ENCODE data around the gene GHRHR.

The GHRHR gene

DNA sequence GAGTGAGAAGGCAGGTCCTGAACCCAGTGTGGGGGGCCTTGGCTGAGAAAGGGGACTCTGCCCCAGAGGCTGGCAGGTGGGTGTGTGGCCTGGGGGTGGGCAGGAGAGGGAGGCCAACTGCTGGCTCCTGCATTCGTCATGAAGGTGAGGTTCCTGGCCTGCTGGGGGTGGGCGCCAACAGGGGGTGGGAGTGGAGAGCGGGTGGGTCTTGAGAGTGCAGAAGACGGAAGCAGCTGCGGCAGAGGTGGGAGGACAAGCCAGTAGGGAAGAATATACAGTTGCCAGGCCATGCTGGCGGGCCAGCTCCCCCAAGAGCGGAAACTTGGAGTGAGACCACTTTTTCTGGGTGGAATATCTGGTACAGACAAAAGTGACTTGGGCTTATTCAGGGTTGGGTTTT is 23.4 kb downstream of the GHRHR start:
- no peak for DNase-seq

DNA sequence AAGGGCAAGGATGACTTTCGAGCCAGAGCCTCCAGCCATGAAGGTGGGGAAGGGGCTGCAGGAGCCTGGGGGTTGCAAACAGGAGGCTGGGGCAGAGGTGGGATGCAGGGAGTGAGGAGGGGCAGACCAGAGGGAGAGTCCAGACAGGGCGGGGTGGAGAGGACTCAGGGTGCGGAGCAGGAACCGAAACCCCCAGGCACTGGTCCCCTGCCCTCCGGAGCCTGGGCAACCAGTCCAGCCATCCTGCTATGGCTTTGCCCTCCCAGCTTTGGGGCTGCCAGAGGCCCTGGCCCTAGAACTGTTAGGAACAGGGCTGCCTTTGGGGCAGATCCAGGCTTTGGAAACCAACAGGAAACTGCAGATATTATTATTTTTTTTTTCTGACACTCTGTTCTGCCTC is 24.2 kb downstream of the GHRHR start:
- no peak for DNase-seq

DNA sequence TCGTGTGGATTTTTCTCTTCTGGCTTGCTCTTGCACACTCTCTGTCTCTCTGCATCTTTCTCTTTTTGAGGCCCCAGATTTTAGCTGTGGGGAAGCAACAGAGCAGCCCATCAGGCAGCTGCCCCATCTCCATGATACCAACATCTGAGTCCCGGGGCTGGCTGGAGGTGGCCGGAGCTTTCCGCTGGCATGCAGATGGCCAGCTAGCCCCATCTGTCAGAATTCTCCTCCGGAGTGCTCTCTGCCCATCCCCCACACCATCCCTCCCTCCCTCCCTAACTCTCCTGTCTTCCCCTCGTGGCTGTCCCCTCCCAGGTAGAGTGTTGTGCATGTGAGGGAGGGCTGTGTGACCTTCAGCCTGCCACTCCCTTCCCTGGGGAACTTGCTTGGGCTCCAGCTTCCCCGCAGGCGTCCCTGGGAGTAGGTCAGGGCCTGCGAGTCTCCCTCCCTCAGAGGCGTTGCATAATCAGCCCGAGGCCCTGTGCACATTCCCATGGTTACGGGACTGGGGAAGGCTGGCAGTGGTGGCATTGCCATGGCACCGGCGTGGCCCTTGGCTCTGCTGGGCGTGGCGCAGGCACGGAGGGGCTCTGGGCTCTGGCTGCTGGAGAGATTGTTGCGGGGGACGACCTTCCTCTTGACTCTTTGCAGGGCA is 24.7 kb downstream of the GHRHR start:
- no peak for DNase-seq

DNA sequence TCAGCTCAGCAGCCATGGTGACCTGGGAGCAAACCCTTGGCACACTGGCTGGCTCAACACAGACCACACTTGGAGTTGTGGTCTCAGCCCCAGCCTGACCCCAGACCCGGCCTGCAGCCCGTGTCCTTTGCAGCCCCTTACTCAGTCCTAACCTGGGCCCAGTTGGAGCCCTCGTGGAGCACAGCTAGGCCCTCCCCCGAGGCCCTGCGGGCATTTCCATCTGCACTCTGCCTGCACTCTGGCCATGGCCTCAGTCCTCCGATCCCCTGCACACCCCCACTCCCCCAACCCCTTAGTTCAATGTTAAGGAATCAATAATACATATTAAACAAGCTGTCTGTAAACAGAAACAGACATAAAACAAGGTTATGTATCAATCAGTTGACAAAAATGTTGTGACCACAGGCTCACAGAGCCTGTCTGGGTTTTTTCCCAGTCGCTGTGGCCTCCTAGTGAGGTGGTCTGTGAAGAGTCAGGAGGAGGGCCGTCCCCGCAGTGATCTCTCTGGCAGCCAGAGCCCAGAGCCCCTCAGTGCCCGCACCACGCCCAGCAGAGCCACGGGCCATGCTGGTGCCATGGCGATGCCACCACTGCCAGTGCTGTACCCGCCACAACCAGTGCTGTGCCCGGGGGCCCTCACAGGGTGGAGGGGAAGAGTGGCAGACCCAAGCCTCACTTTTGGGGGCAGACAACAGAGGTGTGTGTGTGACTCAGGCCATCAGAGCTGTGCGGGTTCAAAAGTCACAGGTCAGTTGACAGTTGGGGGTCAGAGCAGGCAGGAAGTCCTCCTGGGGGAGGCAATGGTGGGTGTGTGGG is 25.5 kb downstream of the GHRHR start:
- DNase-seq: no peak

DNA sequence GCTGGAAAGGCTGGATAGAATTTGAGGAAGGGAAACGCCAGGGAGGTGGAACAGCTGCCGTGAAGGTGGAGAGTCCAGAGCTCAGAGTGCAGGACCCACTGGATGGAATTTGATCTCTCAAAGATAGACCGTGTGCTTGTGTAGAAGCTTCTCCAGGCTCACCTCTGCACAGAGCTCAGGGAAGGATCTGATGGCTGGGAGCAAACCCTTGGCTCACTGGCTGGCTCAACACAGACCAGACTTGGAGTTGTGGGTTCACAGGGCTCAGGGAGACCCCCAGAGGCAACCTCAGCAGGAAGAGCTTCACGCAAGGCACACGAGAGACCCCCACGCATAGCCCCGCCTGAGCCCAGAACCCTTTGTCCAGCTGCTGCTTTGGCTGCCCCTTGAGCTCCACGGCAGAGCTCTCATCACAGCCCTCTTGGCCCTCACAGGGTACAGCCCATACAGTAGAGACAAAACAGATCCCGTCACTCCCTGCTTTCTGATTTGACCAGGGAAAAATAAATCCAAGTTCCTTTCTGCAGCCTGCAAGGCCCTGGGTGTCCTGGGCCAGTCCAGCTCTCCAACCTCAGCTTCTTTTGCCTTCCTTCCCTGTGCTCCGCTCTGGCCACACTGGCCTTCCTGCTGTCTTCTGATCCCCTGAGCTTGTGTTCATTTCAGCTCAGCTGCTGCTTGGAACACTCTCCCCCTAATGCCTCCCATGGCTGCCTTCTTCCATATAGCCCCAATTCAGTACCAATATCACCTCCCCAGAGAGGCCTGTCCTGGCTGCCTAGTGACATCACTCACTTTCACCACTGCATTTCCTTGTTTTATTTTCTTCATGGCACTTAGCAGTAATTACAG is 26.3 kb downstream of the GHRHR start:
- no peak for DNase-seq

DNA sequence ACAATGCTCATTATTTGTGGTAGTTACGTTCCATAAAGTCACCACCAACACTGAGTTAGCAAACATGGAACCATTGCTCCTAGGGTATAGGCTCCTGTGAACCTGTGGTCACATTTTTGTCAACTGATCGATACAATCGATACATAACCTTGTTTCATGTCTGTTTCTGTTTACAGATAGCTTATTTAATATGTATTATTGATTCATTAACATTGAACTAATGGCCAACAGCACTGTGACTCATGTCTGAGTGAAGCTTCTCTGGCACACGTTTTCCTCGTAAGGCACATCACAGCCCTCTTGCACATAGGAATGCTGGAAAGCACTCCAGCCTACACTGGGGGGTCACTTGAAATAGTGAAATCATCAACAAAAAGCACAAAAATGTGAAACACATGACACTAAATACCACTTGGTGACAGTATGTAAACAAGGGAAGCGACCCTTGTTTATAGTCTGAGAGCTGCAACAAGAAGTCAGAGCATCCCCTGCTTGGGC is 27.0 kb downstream of the GHRHR start:
- DNase-seq: no peak

DNA sequence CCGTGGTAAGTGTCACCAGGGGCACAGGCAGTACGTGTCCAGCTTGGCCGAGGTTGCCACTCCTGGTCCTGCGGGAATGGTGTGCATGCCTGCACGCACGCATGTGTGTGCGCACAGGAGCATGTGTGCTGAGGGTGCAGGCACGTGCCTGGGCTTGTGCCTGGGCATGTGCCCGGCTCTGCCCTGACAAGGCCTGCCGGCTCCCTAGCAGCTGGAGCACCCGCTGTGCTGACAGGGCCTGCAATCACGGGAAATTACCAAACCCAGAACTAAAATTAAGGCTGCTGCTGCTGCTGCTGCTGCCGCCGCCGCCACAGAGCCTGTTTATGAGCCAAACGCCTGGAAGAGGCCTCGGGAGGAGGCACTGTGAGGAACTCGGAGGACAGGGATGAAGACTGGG is 28.7 kb downstream of the GHRHR start:
- DNase-seq: no peak

DNA sequence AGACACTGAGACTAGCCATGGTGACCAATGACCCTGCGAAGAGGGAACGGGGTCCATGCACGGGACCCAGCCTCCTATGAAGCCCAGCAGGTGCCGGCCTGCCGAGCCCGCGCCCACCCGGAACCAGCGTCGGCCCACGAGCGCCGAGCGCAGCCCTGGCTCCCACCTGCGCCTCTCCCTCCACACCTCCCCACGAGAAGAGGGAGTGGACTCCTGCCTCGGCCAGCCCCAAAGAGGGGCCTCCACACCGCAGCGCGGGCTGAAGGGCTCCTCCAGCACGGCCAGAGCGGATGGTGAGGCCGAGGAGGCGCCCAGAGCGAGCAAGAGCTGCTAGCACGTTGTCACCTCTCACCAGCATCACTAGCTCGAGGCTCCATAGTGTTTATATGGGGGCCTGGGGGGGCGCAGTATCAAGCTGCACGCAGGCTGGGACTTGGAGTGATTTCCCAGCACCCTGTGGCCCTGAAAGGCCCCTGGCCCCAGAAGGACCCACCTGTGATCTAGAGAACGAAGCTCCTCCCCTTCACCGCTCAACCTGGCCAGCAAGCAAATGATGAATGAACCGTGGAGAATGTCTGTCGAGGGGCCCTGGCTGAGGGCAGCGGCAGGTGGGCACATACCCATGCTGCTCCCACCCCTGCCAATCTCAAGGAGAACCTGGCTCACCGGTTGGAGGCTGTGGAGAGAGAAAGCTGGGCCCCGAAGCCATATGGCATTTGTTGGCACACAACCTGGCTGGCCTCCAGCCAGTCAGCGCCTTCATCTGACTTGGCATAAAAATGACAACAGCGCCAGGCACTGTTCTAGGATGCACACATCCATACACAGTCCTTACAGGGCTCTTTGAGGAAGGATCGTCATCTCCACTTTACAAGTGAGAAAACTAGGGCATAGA is 30.7 kb downstream of the GHRHR start:
- no peak for DNase-seq

DNA sequence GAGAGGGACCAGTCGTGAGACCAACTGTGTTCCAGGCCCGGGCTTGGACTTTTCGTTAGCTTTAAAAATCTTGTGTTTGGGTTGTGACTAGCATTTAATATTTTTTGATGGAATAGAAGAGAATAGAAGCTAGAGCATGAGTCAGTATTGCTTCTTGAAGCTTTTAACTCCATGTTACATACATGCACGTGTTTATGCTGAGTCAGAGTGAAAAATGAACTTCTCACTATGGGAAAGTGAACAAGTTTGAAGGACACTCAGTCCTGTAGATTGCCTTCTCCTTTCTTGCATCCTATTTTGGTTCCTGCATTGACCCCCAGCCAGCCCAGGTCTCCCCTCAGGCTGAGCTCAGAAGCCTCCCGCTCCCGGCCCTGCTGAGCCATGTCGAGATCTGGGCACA is 31.8 kb downstream of the GHRHR start:
- DNase-seq: no peak

DNA sequence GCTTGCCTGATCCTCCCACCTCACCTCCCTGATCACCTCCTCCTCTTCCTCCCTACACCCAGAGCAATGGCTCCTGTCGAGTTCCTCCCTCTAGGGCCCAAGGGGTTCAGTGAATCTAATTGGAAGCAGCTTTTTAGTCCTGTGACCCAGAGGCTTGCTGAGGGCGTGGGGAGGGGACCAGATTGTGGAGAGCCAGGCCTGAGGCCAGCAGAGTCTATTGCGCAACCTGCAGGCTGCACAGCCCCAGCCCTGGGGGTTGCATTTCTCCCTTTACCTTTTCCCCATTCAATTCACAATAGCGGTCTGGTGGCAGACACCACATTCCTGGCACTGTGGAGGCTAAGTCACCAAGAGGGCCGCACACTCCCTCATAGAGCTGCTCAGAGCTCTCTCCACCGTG is 32.5 kb downstream of the GHRHR start:
- DNase-seq: no peak

DNA sequence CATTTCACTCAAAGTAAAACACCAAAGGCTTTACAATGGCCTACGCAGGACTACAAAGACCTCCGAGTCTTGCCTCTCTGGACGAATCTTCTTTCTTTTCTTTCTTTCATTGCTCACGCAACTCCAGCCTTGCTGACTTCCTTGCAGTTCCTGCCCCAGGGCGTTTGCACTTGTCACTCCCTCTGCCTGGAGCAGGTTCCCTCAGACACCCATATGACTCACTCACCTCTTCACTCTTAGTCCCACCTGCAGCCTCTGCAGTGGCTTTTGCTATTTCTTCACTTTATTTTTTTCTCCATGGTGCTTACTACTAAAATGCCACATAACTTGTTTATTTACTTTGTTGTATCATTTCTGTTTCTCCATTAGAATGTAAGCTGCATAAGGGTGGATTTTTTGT is 33.1 kb downstream of the GHRHR start:
- DNase-seq: no peak

DNA sequence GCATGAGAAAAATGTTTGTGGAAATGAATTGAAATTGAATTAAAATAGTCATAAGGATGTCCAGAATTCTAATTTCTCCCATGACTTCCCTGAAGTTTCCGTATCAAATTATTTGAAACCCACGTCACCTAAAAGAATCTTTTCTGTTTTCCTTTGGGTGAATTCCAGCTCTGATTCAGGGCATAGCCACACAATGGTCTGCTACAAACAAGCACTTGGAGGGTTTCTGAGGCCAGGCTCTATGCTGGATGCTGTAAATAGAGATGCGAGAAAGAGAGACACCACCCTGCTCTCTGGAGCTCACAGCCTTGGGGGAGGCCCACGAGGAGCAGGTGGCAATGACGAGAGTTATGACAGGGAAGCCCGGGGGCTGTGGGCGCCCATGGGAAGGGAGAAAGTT is 33.6 kb downstream of the GHRHR start:
- DNase-seq: no peak

DNA sequence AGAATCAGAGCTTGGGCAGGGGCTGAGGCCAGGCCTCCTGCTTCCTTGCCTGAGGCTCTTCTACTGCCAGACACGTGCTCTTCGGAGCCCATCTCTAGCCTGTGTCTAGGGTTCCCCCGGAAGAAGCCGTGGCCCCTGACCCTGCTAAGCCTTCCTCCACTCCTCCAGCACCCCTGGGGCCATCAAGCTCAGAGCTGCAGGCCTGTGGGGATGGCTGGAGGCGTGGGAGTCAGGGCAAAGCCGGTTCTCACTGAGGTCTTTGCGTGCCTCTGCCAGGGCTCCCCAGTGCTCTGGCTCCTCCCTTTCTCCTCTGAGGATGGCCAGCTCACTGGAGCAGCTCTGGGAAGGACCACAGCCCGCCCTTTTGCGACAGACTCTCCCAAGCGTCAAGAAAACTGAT is 34.4 kb downstream of the GHRHR start:
- no peak for DNase-seq

DNA sequence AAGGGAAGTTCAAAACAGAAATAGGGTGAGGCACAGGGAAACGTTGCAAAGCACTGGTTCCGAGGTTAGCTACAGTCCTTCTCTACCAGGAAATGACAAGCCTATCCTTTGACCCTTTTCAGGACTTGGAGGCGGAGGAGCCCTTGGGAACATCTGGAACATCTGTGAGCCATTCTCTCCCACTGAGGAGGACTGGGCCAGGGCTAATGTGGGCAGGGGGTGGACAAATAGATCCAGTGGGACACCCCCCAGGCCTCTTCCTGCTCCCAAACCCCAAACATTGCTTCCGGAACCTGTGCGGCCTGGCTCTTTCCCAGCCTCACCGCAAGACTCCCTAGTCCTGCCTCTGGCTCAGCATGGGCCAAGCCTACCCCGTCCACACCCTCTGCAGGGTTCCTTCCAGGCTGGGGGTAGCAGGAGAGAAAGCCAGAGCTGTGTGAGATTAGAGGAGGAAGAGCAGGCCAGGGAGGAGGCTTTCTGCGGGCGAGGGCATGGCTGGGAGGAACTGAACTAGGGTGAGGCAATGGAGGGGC is 36.5 kb downstream of the GHRHR start:
- peak; percentile 61 to 76 for DNase-seq

DNA sequence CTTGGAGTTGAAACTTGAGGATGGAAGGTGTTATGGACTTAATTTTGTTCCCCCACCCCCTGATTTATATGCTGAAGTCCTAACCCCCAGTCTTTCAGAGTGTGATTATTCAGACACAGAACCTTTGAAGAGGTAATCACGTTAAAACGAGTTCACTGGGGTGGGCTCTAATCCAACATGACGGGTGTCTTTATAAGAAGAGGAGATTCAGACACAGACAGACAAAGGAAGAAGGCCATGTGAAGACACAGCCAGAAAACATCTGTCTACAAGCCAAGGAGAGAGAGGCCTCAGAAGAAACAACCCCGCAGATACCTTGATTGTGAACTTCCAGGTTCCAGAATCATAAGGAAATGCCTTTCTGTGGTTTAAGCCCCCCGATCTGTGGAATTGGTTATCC is 37.0 kb downstream of the GHRHR start:
- no peak for DNase-seq

DNA sequence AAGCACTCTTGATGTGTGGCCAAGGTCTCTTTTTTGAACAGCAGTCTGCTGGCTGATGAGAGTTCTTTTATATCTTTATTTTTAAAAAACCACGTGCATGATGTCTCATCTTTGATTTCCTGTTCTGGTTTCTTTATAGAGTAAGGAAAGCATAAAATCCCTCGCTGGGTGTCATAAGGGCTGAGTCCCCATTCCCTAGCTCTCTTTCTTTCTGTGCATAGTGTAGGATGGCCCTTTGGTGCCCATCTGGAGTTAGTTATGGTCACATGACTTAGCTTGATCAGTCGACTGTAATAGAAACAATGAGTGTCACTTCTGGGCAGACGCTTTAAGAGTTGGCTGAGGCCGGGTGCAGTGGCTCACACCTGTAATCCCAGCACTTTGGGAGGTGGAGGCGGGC is 38.5 kb downstream of the GHRHR start:
- no peak for DNase-seq

DNA sequence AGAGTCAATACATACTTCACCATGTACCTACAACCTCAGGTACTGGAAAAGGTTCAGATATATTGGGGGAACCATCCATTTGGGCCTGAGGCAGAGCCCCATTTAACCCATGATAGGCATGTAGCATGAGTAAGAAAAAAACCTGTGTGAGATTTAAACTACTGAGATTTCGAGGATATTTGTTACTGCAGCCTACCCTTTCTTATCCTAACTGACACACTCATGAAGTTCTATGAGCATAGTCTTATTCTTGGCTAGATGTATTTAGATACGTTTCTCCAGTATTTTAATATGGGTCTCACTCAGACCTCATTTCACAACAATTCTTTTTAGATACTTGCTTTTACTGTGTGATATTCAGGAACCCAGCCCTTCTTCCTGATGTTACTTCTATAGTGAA is 39.3 kb downstream of the GHRHR start:
- DNase-seq: no peak

DNA sequence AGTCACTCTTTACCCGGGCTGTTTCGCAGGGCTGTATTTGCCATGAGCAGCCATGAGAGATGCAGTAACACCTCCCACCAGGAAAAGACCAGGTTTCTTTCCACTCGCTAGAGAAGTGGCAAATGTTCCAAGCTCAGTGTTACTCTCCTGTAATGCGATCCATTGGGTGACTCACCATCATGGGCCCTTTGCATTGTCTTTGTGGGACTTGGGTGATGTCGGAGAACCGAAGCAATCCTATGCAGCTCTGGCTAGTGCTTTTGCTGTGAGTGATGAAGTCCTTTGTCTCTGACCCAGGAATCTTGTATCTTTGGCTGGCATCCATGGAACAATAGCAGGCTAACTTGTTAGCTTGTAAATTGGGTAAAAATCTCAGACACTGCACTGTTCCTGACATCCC is 40.0 kb downstream of the GHRHR start:
- DNase-seq: no peak

DNA sequence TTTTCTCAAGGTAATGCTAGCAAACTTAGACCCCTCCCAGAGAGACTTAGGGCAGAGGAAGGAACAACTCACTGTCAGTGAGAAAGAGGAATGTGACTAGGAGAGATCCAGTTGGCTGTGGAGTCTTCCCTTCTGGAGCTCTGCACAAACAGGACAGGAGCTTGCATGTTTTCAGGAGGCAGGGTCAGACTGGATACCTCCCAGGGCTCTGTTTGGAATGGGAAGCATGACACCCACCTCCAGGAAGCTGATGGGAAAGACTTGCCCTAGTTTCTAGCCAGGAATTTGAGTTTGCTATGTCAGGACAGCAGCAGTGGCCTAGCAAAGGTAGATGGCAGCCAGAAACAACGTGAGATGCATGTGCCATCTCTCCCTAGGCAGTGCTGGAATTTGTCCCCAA is 40.6 kb downstream of the GHRHR start:
- DNase-seq: no peak

DNA sequence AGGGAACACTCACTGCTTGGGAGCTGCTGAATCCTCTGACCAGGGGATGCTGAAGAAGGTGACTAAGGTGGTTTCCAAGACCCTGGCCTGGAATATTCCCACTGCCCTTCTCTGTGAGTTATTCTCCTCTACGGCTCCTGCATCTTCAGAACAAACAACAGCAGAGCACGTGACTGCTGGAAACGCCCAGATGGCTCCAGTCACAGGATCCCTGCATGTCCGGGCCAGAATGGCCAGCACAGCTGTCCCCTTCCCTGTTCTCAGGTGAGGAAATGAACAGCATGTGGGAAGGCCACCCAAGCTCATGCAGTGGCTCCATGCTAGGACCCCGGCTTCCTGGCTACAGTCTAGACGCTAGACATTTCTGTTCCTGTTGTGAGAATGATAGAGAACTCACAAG is 43.1 kb downstream of the GHRHR start:
- DNase-seq: no peak

DNA sequence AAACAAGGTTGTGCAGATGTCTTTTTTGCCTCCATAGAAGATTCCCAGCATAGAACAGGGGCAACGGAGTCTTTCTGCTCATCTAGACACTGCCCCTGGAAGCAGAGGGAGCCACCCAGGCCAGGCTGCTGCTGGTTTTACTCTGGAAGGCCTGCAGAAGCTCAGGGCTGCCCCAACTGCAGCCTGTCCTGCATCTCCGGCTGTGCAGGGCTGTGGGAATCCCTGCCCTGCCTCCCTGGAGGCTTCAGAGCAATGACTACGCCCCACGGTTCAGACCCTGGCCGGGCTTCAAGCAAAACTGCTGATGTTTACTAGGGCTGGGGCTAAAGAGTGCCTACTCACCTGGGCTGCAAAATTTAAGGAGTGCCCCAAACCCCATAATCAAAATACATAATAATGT is 43.9 kb downstream of the GHRHR start:
- no peak for DNase-seq

DNA sequence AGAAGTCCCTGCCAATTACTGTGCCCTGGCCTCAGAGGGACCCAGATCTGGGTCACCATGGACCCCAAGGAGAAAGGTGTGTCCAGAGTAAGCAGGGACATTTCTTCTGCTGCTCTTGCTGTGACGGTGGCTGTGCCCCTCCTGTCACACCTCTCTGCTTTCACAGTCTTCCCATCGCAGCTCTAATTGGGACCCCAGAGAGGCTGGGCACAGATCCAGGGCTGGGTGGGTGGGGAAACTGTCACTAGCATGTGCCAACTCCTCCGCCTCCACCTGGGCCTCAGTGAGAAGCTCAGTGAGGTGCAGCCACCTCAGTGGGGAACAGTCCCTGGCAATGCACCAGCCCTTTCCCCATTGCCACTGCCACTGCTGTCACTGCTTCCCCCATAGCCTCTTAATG is 51.1 kb downstream of the GHRHR start:
- DNase-seq: no peak
